Neural progenitor cell (in vitro differentiated cells): ENCODE results near the gene TCF7L1.

Source experiments
- CTCF ChIP-seq: fragments of 200-600 bp; sonication (generic); IDR thresholded peaks from 2 replicates; pipeline ENCODE4 v1.5.1; 2017; ENCODE audit warnings: antibody characterized with exemption, mild to moderate bottlenecking
- EZH2phosphoT487 ChIP-seq: fragments of 200-600 bp; sonication (generic); IDR thresholded peaks from 2 replicates; pipeline ENCODE4 v1.6.1; 2017; ENCODE audit warnings: antibody characterized with exemption

- TF ChIP-seq CTCF (no peak), EZH2phosphoT487 (no peak)
Observed at GRCh38 chr2:85110991-85111560, 22.1 kb upstream of the TCF7L1 start.
